ENCODE results near the gene FAM168A. TPM values are rescaled to one million over a fixed set of nuclear protein-coding genes. Genes with fewer than 3 reads are reported as not detected.

Gene FAM168A
- total and polyA plus RNA-seq, 2 of the 8 experiments (the other 6 are each of a cell fraction or from before 2014, with no cell fraction given): 17.1 to 21.6 TPM

DNA sequence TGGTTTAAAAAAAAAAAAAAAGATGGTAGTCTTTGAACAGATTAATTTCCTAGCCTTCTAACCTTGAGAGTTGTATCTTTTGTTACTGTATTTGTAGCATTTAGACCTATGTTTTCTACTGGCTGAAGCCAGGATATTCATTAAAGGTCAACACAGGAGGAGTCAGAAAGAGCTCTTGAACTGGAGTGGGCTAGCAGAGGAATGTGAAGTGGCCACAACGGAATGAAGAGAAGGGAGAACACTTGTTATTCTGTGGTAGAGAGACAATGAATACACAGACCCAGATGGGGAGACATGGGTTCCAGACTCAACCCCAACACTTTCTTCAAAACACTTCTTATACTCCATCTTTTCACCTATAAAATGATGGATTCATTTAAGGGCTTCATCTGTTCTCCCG is 133.6 kb downstream of the FAM168A start (continued):
- TF ChIP-seq HDAC6 (IDR thresholded peaks at IDR 0.05; ENCODE audit: low read depth, low read length) (no peak), SAP30 (IDR thresholded peaks at IDR 0.05; ENCODE audit: insufficient read depth, insufficient replicate concordance, low read length) (no peak)

Measured in H1 (cell line).